Activated T-cell treated with anti-CD3 and anti-CD28 coated beads, Interleukin-2, amount 50 U/mL, for 48 hours (primary cell): Measurements from ENCODE around the gene PLXNA4.

Experiments used
- DNase-seq, 2 experiments: peaks; one replicate each; pipeline ENCODE4 v3.0.0-alpha.2; 2020

The PLXNA4 gene

GRCh38 chr7:132220060-132220459, 356.2 kb downstream of the PLXNA4 start:
- DNase-seq, result no peak

GRCh38 chr7:132218876-132219275, 357.4 kb downstream of the PLXNA4 start:
- DNase-seq, result no peak

- DNase-seq, result no peak
These were observed 359.3 kb downstream of the PLXNA4 start for GRCh38 chr7:132216847-132217525.

- no peak for DNase-seq
These were observed 361.8 kb downstream of the PLXNA4 start for GRCh38 chr7:132214452-132214851.

GRCh38 chr7:132213583-132213982, 362.7 kb downstream of the PLXNA4 start:
- no peak for DNase-seq

GRCh38 chr7:132211971-132212370, 364.3 kb downstream of the PLXNA4 start:
- DNase-seq, result no peak

- no peak for DNase-seq
These were observed 365.4 kb downstream of the PLXNA4 start for GRCh38 chr7:132210821-132211220.

- DNase-seq, result no peak
These were observed 368.5 kb downstream of the PLXNA4 start for GRCh38 chr7:132207782-132208181.

- no peak for DNase-seq
These were observed 369.1 kb downstream of the PLXNA4 start for GRCh38 chr7:132207211-132207610.

- DNase-seq, result no peak
These were observed 369.7 kb downstream of the PLXNA4 start for GRCh38 chr7:132206594-132206993.

- no peak for DNase-seq
These were observed 370.8 kb downstream of the PLXNA4 start for GRCh38 chr7:132205509-132205908.

GRCh38 chr7:132203021-132203420, 373.2 kb downstream of the PLXNA4 start:
- DNase-seq, result no peak

GRCh38 chr7:132202541-132202940, 373.7 kb downstream of the PLXNA4 start:
- DNase-seq, result no peak

- no peak for DNase-seq
These were observed 376.1 kb downstream of the PLXNA4 start for GRCh38 chr7:132200141-132200540.

- no peak for DNase-seq
These were observed 376.6 kb downstream of the PLXNA4 start for GRCh38 chr7:132199626-132200025.

GRCh38 chr7:132197772-132198171, 378.5 kb downstream of the PLXNA4 start:
- DNase-seq, result no peak

- DNase-seq, result no peak
These were observed 382.4 kb downstream of the PLXNA4 start for GRCh38 chr7:132193898-132194297.

GRCh38 chr7:132192809-132193208, 383.5 kb downstream of the PLXNA4 start:
- DNase-seq, result no peak

- no peak for DNase-seq
These were observed 384.9 kb downstream of the PLXNA4 start for GRCh38 chr7:132191418-132191817.

GRCh38 chr7:132190683-132191082, 385.6 kb downstream of the PLXNA4 start:
- DNase-seq, result no peak

- DNase-seq, result no peak
These were observed 386.4 kb downstream of the PLXNA4 start for GRCh38 chr7:132189881-132190280.

GRCh38 chr7:132187869-132188789, 388.1 kb downstream of the PLXNA4 start:
- no peak for DNase-seq

- no peak for DNase-seq
These were observed 388.9 kb downstream of the PLXNA4 start for GRCh38 chr7:132187391-132187790.

- DNase-seq, result no peak
These were observed 391.1 kb downstream of the PLXNA4 start for GRCh38 chr7:132185150-132185549.
